Activated T-helper 1 cell treated with anti-CD3 and anti-CD28 coated beads, Interleukin-12 subunit alpha, Interleukin-12 subunit beta, Interleukin-2, Interleukin-4 antibody, amounts not matched to agents 30 ng/mL and 10 ng/mL and 1 ng/mL, durations not matched to agents 14 hours and 24 hours and 36 hours (primary cell): Measurements from ENCODE around the gene MYADM. TPM values are rescaled to one million over a fixed set of nuclear protein-coding genes. Genes with fewer than 3 reads are reported as not detected.

Experiments
- DNase-seq: peaks from one replicate; pipeline ENCODE4 v3.0.0; 2021; ENCODE audit warnings: low spot score
- H3K27ac Mint-ChIP-seq: one replicate; pipeline ENCODE4 v1.8.0; 2021; ENCODE audit warnings: mild to moderate bottlenecking, mixed read lengths
- H3K27me3 Mint-ChIP-seq: one replicate; pipeline ENCODE4 v1.8.0; 2022; ENCODE audit warnings: mild to moderate bottlenecking, moderate library complexity, mixed read lengths; ENCODE audit not compliant: insufficient read depth
- H3K36me3 Mint-ChIP-seq: one replicate; pipeline ENCODE4 v1.8.0; 2021; ENCODE audit warnings: low read depth, mixed read lengths
- H3K4me1 Mint-ChIP-seq: one replicate; pipeline ENCODE4 v1.8.0; 2021; ENCODE audit warnings: low read depth, mixed read lengths
- H3K4me3 Mint-ChIP-seq: one replicate; pipeline ENCODE4 v1.8.0; 2021; ENCODE audit warnings: mild to moderate bottlenecking, moderate library complexity, mixed read lengths
- H3K9me3 Mint-ChIP-seq: one replicate; pipeline ENCODE4 v1.8.0; 2021; ENCODE audit warnings: mixed read lengths
- intact Hi-C: fragments of 100-400 bp; cut with micrococcal nuclease; formaldehyde crosslinking; loops from one replicate; pipeline ENCODE4 v1.15.1; 2024
- total RNA-seq: library from RNA; stranded (reverse); gene quantifications from 2 replicates; pipeline ENCODE4 v1.2.3, GENCODE V29; 2022

MYADM gene
- total RNA-seq, 1 donor from 2014 or later: 58.8 TPM

DNA sequence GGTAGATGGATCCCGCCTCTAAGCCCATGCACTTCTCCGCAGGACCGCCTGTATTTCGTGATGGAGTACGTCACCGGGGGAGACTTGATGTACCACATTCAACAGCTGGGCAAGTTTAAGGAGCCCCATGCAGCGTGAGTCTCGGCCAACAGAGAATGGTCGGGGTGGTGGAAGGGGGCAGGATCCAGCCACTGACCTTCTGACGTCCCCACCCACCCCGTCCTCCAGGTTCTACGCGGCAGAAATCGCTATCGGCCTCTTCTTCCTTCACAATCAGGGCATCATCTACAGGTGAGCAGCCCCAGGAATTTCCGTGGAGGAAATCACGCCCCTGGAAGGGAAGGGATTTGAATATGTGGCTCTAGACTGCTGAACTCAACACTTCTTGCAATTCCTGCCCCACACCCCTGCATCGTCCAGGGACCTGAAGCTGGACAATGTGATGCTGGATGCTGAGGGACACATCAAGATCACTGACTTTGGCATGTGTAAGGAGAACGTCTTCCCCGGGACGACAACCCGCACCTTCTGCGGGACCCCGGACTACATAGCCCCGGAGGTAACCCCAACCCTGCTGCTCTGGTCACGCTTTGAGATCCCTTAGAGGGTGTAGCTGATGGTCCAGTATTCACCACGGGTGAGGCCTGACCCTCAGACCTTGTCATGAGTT is 32.6 kb downstream of the MYADM start:
- Mint-ChIP-seq H3K9me3 (no peaks in the 10 kb centered on the region), H3K4me3 (no peak overlapping the region), H3K27me3 (peaks cover 9% of the 10 kb centered on the region), H3K27ac (no peak overlapping the region), H3K4me1 (peaks cover 7% of the 10 kb centered on the region), H3K36me3 (no peaks in the 10 kb centered on the region)
- intact Hi-C loops: no loop called here
- DNase-seq: no peak

DNA sequence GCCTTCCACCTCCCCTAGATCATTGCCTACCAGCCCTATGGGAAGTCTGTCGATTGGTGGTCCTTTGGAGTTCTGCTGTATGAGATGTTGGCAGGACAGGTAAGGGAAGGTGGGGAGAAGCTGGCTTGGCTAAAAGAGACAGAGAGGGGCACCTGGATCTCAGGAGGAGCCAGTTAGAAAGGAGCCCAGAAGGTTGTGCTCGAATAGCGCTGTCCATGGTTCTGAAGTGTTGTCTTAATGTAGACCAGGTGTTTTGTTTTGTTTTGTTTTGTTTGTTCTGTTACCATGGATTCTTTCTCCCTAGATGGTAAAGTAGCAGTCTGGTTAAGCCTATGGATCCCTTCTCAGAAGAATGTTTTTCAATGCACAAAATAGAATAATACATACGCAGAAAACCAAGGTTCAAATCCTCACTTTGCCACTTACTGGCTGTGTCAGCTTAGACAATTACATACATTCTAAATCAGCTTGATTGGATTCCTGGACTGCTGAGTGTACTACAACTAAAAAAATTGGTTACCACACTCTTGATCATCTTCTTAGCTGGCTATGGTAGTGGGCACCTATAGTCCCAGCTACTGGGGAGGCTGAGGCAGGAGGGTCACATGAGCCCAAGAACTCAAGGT is 35.5 kb downstream of the MYADM start:
- intact Hi-C loops: no loop called here
- Mint-ChIP-seq H3K9me3 (no peaks in the 10 kb centered on the region), H3K36me3 (peaks cover 3% of the 10 kb centered on the region), H3K4me1 (peaks cover 17% of the 10 kb centered on the region), H3K27ac (no peak overlapping the region), H3K4me3 (no peak overlapping the region), H3K27me3 (peaks cover 25% of the 10 kb centered on the region)
- peak; percentile 36 for DNase-seq

DNA sequence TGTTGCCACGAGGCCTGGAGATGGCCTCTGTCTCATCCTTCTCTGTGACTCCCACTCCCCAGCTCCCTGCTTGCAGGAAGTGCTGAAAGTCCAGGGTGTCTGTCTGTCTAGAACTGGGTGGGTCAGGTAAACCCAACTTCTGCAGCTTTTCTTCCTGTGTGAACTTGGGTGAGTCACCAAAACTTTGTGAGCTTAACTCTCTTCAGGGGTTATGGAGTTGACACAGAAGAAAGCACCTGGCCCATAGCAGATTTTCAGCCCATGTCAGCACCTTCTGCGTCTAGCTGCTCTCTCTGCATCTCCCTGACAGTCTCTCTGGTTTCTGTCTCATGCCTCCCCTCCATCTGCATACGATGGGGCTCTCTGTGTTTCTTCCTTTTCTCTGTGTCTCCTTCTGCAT is 37.2 kb downstream of the MYADM start:
- intact Hi-C loops: loop anchor here (1.0 to 5.0 kb wide), 2 partner anchors 15 to 117 kb away; no protein-coding TSS in a partner anchor
- no peak overlapping the region for H3K27ac Mint-ChIP-seq
- H3K4me1 Mint-ChIP-seq: peaks cover 23% of the 10 kb centered on the region
- DNase-seq: no peak
- H3K27me3 Mint-ChIP-seq: peaks cover 35% of the 10 kb centered on the region
- no peak overlapping the region for H3K4me3 Mint-ChIP-seq
- no peaks in the 10 kb centered on the region for H3K9me3 Mint-ChIP-seq
- H3K36me3 Mint-ChIP-seq: peaks cover 6% of the 10 kb centered on the region

DNA sequence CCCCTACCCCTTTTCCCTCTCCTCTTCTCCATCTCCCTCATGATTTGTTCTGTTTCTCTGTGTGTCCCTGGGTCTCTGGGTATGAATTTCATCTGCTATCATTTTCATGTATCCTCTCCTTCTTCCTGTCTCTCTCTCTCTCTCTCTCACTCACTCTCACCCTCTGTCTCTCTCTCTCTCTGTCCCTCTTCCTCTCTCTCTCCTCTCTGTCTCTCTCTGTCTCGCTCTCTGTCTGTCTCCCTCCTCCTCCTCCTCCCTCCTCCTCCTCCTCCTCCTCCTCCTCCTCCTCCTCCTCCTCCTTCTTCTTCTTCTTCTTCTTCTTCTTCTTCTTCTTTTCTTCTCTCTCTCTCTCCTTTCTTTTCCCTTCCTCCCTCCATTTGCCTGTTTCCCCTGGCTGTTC is 38.1 kb downstream of the MYADM start:
- H3K9me3 Mint-ChIP-seq: no peaks in the 10 kb centered on the region
- H3K4me3 Mint-ChIP-seq: no peak overlapping the region
- DNase-seq: no peak
- peaks cover 43% of the 10 kb centered on the region for H3K27me3 Mint-ChIP-seq
- intact Hi-C loops: loop anchor here (1.0 to 5.0 kb wide), 3 partner anchors 15 to 117 kb away; no protein-coding TSS in a partner anchor
- peaks cover 6% of the 10 kb centered on the region for H3K36me3 Mint-ChIP-seq
- H3K4me1 Mint-ChIP-seq: peaks cover 23% of the 10 kb centered on the region
- no peak overlapping the region for H3K27ac Mint-ChIP-seq

DNA sequence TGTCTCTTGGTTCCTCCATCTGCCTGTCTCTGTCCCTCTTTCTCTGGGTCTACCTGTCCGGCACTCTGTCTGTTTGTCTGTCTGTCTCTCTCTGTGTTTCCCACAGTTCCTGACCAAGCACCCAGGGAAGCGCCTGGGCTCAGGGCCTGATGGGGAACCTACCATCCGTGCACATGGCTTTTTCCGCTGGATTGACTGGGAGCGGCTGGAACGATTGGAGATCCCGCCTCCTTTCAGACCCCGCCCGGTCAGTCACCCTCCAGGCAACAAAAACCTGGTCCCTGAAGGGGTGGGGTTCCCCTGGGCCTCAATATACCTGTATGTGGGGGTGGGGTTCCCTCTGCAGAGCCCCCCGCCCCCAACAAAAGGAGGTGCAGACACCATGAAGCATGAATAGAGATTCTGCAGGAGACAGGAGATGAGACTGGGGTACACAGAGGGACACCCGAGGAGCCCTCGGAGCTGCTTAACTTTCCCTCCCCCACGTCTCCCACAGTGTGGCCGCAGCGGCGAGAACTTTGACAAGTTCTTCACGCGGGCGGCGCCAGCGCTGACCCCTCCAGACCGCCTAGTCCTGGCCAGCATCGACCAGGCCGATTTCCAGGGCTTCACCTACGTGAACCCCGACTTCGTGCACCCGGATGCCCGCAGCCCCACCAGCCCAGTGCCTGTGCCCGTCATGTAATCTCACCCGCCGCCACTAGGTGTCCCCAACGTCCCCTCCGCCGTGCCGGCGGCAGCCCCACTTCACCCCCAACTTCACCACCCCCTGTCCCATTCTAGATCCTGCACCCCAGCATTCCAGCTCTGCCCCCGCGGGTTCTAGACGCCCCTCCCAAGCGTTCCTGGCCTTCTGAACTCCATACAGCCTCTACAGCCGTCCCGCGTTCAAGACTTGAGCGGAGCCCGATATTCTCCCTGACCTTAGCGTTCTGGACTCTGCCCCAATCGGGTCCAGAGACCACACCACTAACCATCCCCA is 38.8 kb downstream of the MYADM start:
- no peak overlapping the region for H3K27ac Mint-ChIP-seq

DNA sequence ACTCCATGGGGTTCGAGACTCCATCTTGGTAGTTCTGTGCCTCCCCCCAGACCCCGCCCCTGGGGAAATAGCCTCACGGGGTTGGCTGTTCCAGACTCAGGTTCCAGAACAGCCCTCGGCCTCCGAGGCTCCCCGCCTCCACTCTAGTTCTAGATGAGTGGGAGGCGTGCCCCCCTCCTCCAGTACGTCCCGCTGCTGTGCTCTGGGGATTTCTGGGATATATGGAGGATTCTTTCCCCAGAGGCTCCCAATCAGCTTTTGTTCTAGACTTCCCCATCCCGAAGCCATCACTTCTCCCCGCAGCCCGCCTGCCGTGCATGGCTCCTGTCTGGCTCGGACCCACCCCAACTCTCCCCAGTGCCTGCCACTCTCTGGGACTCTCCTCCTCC is 39.5 kb downstream of the MYADM start:
- intact Hi-C loops: loop anchor here (2.0 to 5.0 kb wide), 2 partner anchors 64 to 115 kb away; no protein-coding TSS in a partner anchor
- no peaks in the 10 kb centered on the region for H3K9me3 Mint-ChIP-seq
- H3K36me3 Mint-ChIP-seq: peaks cover 6% of the 10 kb centered on the region
- peaks cover 48% of the 10 kb centered on the region for H3K27me3 Mint-ChIP-seq
- no peak overlapping the region for H3K27ac Mint-ChIP-seq
- DNase-seq: no peak
- H3K4me3 Mint-ChIP-seq: no peak overlapping the region
- peaks cover 23% of the 10 kb centered on the region for H3K4me1 Mint-ChIP-seq

More for the DNA sequence above, 38.8 kb downstream of the MYADM start:
- intact Hi-C loops: loop anchor here (2.0 to 5.0 kb wide), 2 partner anchors 64 to 116 kb away; no protein-coding TSS in a partner anchor
- Mint-ChIP-seq H3K4me3 (peak overlapping the region; percentile 45), H3K4me1 (peaks cover 23% of the 10 kb centered on the region), H3K36me3 (peaks cover 6% of the 10 kb centered on the region), H3K27me3 (peaks cover 48% of the 10 kb centered on the region), H3K9me3 (no peaks in the 10 kb centered on the region)
- DNase-seq: peak; percentile 62

DNA sequence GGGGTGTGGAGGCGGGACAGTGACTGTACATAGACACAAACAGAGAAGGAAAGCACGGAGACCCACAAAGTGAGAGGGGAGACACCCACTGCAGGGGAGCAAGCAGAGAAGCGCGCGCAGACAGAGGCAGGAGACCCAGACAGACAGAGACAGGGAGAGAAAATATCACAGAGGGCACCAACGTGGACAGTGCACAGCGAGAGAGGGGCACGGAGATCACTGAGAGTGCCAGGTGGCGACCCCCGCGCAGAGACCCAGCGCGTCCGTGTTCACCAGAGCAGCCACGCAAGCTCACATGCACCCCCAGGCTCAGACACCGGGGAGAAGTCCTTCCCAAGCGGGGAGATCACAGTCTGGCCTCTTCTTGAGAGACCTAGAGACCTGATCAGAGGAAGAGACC is 40.0 kb downstream of the MYADM start:
- Mint-ChIP-seq H3K9me3 (no peaks in the 10 kb centered on the region), H3K27ac (no peak overlapping the region), H3K4me1 (peaks cover 23% of the 10 kb centered on the region), H3K27me3 (peaks cover 48% of the 10 kb centered on the region), H3K4me3 (no peak overlapping the region), H3K36me3 (peaks cover 6% of the 10 kb centered on the region)
- intact Hi-C loops: loop anchor here (1.0 to 5.0 kb wide), 3 partner anchors 65 to 115 kb away; no protein-coding TSS in a partner anchor
- no peak for DNase-seq

DNA sequence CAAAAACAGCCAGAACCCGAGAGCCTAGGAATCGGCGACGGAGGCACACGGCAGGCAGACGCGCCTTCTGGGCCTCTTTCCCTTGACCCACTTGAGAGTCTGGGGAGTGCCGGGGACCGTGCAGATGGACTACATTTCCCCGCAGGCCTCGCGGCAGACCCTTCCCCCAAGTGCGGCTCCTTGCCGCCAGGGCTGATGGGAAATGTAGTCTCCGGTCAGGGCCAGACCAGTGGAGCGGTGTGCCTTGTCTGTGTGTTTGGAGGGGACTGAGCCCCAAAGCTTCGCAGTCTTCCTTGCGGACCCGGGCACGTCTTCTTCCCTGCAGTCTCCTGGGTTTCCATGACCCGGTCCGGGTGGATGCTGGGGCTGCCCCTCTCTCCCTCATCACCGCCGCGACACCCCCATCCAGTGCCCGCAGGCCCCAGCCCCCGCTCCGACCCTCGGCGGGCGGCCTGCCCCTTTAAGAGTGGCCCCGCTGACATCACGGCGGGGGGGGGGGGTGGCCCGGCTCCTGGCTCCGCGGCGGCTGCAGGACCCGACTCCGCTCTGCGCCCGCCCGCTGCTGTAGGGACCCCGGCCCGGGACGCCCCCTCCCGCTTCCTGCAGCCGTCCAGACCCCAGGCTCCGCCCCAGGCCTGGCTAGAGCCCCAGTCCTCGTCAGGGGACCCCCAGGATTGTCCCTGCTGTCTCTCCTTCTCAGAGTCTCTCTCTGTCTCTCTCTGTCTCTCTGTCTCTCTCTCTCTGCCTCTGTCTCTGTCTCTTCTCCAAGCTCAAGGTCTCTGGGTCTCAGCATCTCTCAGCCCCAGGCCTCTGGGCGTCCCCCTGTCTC is 40.6 kb downstream of the MYADM start:
- Mint-ChIP-seq H3K4me3 (no peak overlapping the region), H3K27me3 (peaks cover 48% of the 10 kb centered on the region), H3K27ac (no peak overlapping the region), H3K9me3 (no peaks in the 10 kb centered on the region), H3K4me1 (peaks cover 23% of the 10 kb centered on the region), H3K36me3 (peaks cover 6% of the 10 kb centered on the region)
- intact Hi-C loops: loop anchor here (1.0 to 5.0 kb wide), 2 partner anchors 69 to 114 kb away; no protein-coding TSS in a partner anchor
- DNase-seq: peak; percentile 26

DNA sequence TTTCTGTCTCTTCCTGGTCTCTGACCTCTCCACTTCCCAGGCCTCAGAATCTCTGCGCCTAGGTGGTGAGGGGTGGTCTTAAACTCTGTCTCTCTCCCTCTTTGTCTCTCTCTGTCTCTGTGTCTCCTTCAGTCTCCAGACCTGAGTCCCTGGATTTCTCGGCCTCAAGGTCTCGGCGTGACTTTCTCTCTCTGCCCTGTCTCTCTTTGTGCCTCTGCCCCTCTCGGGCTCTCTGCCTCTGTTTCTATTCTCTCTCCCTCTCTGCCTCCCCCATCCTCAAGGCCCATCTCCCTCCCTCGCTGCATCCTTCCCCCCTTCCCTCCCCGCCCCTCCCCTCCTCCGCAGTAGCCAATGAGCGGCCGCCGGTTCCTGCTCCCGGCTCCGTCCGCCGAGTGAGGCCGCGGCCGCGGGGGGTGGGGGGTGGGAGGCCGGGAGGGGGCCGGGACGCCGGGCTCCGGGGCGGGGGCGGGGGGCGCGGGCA is 41.3 kb downstream of the MYADM start, which contains the start of gene CACNG7:
Gene CACNG7 (plus strand): TSS at position 344 of the 481 bp plus-strand sequence. CDS start 3,554 bp downstream, outside the sequence.
- H3K27ac Mint-ChIP-seq: no peak within 1 kb of the TSS
- H3K9me3 Mint-ChIP-seq: no peaks in the 10 kb centered on the region

DNA sequence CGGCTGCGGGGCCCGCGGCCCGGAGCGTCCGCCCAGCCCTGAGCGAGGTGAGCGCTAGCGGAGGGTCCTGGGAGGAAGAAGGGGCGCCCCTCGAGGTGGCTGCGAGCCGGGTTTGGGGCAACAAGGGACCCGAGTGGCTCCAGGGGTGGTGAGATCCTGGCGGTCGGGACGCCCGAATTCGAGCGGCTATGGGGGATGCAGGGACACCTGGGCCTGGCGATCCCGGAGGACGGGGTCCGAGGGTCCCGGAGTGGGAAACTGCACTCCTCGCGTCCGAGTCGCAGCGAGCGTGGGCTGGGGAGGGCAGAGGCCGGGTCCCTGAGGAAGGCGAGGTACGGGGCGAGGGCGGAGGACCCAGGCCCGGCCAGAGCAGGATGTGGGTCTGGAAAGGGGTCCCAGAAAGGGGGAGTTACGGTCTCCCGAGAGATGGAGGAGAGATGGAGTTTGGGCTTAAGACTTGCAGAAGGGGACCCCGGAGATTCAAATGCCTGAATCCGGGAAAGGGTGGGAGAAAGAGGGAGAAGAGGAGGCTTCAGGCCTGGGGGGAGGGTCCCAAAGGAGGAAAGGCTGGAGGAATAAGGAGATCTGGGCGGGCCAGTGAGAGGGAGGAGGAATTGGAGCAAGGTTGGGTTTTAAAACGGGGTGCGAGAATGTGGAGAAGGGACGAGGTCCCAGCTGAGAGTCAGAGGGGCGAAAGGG is 41.9 kb downstream of the MYADM start:
- Mint-ChIP-seq H3K27ac (no peak overlapping the region), H3K4me1 (peaks cover 21% of the 10 kb centered on the region), H3K27me3 (peaks cover 48% of the 10 kb centered on the region), H3K36me3 (peaks cover 6% of the 10 kb centered on the region), H3K4me3 (no peak overlapping the region), H3K9me3 (no peaks in the 10 kb centered on the region)
- no peak for DNase-seq
- intact Hi-C loops: loop anchor here (5.0 kb wide), 1 partner anchor 113 kb away; no protein-coding TSS in a partner anchor

More for the DNA sequence above, 41.3 kb downstream of the MYADM start, which contains the start of gene CACNG7:
- H3K27me3 Mint-ChIP-seq: peaks cover 48% of the 10 kb centered on the region
- no peak within 1 kb of the TSS for H3K4me3 Mint-ChIP-seq
- intact Hi-C loops: loop anchor here (1.0 to 5.0 kb wide), 2 partner anchors 68 to 113 kb away; no protein-coding TSS in a partner anchor
- H3K4me1 Mint-ChIP-seq: peaks cover 23% of the 10 kb centered on the region
- DNase-seq: no peak
- H3K36me3 Mint-ChIP-seq: peaks cover 6% of the 10 kb centered on the region

DNA sequence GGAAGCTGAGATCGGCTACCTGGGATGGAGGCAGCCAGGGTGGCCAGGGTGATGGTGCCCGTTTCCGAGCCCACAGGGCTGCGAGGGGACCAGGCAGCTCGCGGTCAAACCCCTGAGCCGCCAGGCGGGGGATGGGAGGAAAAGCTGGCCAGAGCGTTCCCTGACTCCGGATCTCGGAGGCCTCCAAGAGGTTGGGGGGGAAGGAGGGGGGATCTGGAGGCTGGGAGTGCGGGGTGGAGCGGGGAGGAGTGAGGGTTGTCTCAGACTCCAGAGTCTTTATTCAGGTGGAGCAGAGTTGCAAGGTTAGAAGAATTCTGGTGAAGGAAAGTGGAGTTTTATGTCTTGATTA is 42.5 kb downstream of the MYADM start:
- Mint-ChIP-seq H3K36me3 (peaks cover 6% of the 10 kb centered on the region), H3K9me3 (no peaks in the 10 kb centered on the region), H3K27ac (no peak overlapping the region), H3K4me3 (no peak overlapping the region), H3K4me1 (peaks cover 16% of the 10 kb centered on the region), H3K27me3 (peaks cover 46% of the 10 kb centered on the region)
- no peak for DNase-seq
- intact Hi-C loops: no loop called here
